ENCODE data around the gene LRP1B. TPM values are rescaled to one million over a fixed set of nuclear protein-coding genes. Genes with fewer than 3 reads are reported as not detected.

The LRP1B gene
- polyA plus RNA-seq, 1 of the 3 experiments (the other 2 are of a cell fraction) = 0.28 TPM

DNA sequence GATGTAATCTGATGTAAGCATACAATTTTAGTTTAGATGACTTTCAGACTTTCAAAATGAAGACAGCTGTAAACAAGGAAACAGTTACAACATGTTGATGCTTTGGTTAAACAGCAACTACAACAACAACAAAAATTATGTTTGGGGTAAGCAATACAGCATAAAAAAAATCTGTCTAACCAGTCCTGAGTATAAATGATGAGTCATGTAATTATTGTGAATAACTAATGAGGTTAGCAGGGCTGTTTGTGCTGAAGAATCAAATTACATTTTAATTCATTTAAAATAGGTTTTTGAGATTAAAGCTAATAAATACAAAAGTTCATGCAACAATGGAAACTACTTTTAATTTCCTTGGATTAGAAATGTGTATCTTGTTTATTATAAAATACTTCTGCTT, 266.9 kb downstream of the LRP1B start:
- ChIA-PET CTCF (interaction anchor here (0.6 kb wide), 1 partner anchor 18 kb away, joined by 3 read pairs; no protein-coding TSS in a partner anchor), POLR2A (no interaction called here)
- no peaks in the 10 kb centered on the region for H3F3A ChIP-seq (replicated peaks; ENCODE audit: insufficient read depth)
- H3K4me3 ChIP-seq (ENCODE audit: low read depth in 2 of 2, low read length in 1 of 2) = no peak overlapping the region
- no peak overlapping the region for H3K4me2 ChIP-seq
- TF ChIP-seq RFX5 (IDR thresholded peaks at IDR 0.05; ENCODE audit: low read length) (no peak), EZH2phosphoT487 (IDR thresholded peaks at IDR 0.05; ENCODE audit: borderline replicate concordance, low read depth) (no peak), MXI1 (IDR thresholded peaks at IDR 0.05; ENCODE audit: low read depth, low read length) (no peak), EP300 (IDR thresholded peaks at IDR 0.05; ENCODE audit: borderline replicate concordance in 1 of 2, low read depth in 1 of 2, low read length in 1 of 2) (no peak), JUND (IDR thresholded peaks at IDR 0.05) (no peak), GABPA (IDR thresholded peaks at IDR 0.05; ENCODE audit: low read depth) (no peak), RXRA (IDR thresholded peaks at IDR 0.05; ENCODE audit: borderline replicate concordance, low read depth) (no peak), SMC3 (IDR thresholded peaks at IDR 0.05; ENCODE audit: low read depth, low read length) (no peak), TAF1 (IDR thresholded peaks at IDR 0.05; ENCODE audit: borderline replicate concordance, low read depth, low read length) (no peak)
- TF ChIP-seq, protein P1, sequence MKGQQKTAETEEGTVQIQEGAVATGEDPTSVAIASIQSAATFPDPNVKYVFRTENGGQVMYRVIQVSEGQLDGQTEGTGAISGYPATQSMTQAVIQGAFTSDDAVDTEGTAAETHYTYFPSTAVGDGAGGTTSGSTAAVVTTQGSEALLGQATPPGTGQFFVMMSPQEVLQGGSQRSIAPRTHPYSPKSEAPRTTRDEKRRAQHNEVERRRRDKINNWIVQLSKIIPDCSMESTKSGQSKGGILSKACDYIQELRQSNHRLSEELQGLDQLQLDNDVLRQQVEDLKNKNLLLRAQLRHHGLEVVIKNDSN (IDR thresholded peaks at IDR 0.05; ENCODE audit: borderline replicate concordance, low read depth) = no peak
- TF ChIP-seq, protein P2, sequence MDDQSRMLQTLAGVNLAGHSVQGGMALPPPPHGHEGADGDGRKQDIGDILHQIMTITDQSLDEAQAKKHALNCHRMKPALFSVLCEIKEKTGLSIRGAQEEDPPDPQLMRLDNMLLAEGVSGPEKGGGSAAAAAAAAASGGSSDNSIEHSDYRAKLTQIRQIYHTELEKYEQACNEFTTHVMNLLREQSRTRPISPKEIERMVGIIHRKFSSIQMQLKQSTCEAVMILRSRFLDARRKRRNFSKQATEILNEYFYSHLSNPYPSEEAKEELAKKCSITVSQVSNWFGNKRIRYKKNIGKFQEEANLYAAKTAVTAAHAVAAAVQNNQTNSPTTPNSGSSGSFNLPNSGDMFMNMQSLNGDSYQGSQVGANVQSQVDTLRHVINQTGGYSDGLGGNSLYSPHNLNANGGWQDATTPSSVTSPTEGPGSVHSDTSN (IDR thresholded peaks at IDR 0.05) = no peak
- no peaks in the 10 kb centered on the region for H3K36me3 ChIP-seq (replicated peaks in 1 of 2; ENCODE audit: control insufficient read depth in 1 of 2, insufficient read depth in 2 of 2, low read length in 1 of 2)
- no peak overlapping the region for H3K27ac ChIP-seq (ENCODE audit: low read depth in 2 of 2, low read length in 1 of 2)
- H3K9ac ChIP-seq = no peak overlapping the region
- H3K9me3 ChIP-seq = no peaks in the 10 kb centered on the region
- no peaks in the 10 kb centered on the region for H3K79me2 ChIP-seq (ENCODE audit: insufficient read depth)
- H3K4me1 ChIP-seq (ENCODE audit: control insufficient read depth in 1 of 2, insufficient read depth in 2 of 2, low read depth in 1 of 2, low read length in 1 of 2) = peaks cover 0 to 6% of the 10 kb centered on the region in 2 experiments; a peak in 1 of 4 replicates
- H2AFZ ChIP-seq (ENCODE audit: low read depth) = no peak overlapping the region
- H4K20me1 ChIP-seq (ENCODE audit: insufficient read depth) = no peaks in the 10 kb centered on the region
- no peak for DNase-seq
- no peaks in the 10 kb centered on the region for H3K27me3 ChIP-seq (ENCODE audit: insufficient read depth)
- H3K9me2 ChIP-seq = no peaks in the 10 kb centered on the region

DNA sequence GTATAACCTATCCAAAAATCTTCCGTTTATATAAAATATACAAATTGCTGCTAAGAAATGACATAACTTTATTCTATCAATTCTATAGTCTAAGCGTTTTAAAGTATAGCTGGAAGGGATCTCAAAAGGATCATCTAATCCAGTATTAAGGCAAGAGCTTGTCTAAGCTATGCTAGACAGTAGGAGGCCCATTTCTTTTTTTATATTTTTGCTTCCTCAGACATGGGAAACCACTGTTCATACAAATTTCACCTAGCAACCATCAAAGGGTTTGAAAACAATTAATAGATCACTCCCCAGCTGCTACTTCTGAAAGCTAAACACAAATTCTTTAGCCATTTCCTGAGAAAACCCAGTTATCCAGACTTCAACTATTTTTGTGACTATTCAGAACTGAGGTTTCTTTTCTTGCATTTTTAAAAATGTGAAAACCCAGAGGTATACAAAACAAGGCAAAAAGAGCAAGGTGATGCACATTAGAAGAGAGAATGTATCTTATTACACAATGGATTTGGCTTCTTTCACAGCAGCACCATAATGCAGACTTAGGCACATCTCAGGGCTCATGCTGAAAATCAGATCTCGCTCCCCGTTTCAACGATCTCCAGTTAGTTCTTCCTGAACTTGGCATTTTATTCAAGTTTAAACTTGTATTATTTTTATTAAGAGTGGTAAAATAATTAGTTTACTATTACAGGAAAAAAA, 274.4 kb downstream of the LRP1B start:
- H3K4me3 ChIP-seq (ENCODE audit: low read depth in 2 of 2, low read length in 1 of 2) = no peak overlapping the region
- ChIA-PET POLR2A (no interaction called here), CTCF (no interaction called here)
- H3K36me3 ChIP-seq (replicated peaks in 1 of 2; ENCODE audit: control insufficient read depth in 1 of 2, insufficient read depth in 2 of 2, low read length in 1 of 2) = no peaks in the 10 kb centered on the region
- H3K9ac ChIP-seq = no peak overlapping the region
- no peaks in the 10 kb centered on the region for H4K20me1 ChIP-seq (ENCODE audit: insufficient read depth)
- H3F3A ChIP-seq (replicated peaks; ENCODE audit: insufficient read depth) = no peaks in the 10 kb centered on the region
- H2AFZ ChIP-seq (ENCODE audit: low read depth) = no peak overlapping the region
- no peaks in the 10 kb centered on the region for H3K9me2 ChIP-seq
- H3K79me2 ChIP-seq (ENCODE audit: insufficient read depth) = no peaks in the 10 kb centered on the region
- no peaks in the 10 kb centered on the region for H3K27me3 ChIP-seq (ENCODE audit: insufficient read depth)
- H3K9me3 ChIP-seq = no peaks in the 10 kb centered on the region
- H3K27ac ChIP-seq (ENCODE audit: low read depth in 2 of 2, low read length in 1 of 2) = no peak overlapping the region
- 88% methylated on average over 5 of the region's 5 CpGs for WGBS (ENCODE audit: low lambda C conversion rate)
- no peaks in the 10 kb centered on the region for H3K4me1 ChIP-seq (ENCODE audit: control insufficient read depth in 1 of 2, insufficient read depth in 2 of 2, low read depth in 1 of 2, low read length in 1 of 2)
- DNase-seq = no peak
- no peak overlapping the region for H3K4me2 ChIP-seq
- no peak for TF ChIP-seq RXRA (IDR thresholded peaks at IDR 0.05; ENCODE audit: borderline replicate concordance, low read depth)
- TF ChIP-seq TAF1 (IDR thresholded peaks at IDR 0.05; ENCODE audit: borderline replicate concordance, low read depth, low read length) = no peak
- TF ChIP-seq MEF2A (IDR thresholded peaks at IDR 0.05; ENCODE audit: borderline replicate concordance, low read depth) = no peak
- no peak for TF ChIP-seq NRF1 (IDR thresholded peaks at IDR 0.05; ENCODE audit: low read depth, low read length)
- TF ChIP-seq, protein P3, sequence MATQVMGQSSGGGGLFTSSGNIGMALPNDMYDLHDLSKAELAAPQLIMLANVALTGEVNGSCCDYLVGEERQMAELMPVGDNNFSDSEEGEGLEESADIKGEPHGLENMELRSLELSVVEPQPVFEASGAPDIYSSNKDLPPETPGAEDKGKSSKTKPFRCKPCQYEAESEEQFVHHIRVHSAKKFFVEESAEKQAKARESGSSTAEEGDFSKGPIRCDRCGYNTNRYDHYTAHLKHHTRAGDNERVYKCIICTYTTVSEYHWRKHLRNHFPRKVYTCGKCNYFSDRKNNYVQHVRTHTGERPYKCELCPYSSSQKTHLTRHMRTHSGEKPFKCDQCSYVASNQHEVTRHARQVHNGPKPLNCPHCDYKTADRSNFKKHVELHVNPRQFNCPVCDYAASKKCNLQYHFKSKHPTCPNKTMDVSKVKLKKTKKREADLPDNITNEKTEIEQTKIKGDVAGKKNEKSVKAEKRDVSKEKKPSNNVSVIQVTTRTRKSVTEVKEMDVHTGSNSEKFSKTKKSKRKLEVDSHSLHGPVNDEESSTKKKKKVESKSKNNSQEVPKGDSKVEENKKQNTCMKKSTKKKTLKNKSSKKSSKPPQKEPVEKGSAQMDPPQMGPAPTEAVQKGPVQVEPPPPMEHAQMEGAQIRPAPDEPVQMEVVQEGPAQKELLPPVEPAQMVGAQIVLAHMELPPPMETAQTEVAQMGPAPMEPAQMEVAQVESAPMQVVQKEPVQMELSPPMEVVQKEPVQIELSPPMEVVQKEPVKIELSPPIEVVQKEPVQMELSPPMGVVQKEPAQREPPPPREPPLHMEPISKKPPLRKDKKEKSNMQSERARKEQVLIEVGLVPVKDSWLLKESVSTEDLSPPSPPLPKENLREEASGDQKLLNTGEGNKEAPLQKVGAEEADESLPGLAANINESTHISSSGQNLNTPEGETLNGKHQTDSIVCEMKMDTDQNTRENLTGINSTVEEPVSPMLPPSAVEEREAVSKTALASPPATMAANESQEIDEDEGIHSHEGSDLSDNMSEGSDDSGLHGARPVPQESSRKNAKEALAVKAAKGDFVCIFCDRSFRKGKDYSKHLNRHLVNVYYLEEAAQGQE (IDR thresholded peaks at IDR 0.05; ENCODE audit: low read depth, low read length) = no peak
- TF ChIP-seq, protein P4, sequence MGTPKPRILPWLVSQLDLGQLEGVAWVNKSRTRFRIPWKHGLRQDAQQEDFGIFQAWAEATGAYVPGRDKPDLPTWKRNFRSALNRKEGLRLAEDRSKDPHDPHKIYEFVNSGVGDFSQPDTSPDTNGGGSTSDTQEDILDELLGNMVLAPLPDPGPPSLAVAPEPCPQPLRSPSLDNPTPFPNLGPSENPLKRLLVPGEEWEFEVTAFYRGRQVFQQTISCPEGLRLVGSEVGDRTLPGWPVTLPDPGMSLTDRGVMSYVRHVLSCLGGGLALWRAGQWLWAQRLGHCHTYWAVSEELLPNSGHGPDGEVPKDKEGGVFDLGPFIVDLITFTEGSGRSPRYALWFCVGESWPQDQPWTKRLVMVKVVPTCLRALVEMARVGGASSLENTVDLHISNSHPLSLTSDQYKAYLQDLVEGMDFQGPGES (IDR thresholded peaks at IDR 0.05; ENCODE audit: low read depth, low read length) = no peak
- TF ChIP-seq MXI1 (IDR thresholded peaks at IDR 0.05; ENCODE audit: low read depth, low read length) = no peak
- TF ChIP-seq FOSL2 (IDR thresholded peaks at IDR 0.05; ENCODE audit: borderline replicate concordance, low read depth) = no peak
- TF ChIP-seq, protein P5, sequence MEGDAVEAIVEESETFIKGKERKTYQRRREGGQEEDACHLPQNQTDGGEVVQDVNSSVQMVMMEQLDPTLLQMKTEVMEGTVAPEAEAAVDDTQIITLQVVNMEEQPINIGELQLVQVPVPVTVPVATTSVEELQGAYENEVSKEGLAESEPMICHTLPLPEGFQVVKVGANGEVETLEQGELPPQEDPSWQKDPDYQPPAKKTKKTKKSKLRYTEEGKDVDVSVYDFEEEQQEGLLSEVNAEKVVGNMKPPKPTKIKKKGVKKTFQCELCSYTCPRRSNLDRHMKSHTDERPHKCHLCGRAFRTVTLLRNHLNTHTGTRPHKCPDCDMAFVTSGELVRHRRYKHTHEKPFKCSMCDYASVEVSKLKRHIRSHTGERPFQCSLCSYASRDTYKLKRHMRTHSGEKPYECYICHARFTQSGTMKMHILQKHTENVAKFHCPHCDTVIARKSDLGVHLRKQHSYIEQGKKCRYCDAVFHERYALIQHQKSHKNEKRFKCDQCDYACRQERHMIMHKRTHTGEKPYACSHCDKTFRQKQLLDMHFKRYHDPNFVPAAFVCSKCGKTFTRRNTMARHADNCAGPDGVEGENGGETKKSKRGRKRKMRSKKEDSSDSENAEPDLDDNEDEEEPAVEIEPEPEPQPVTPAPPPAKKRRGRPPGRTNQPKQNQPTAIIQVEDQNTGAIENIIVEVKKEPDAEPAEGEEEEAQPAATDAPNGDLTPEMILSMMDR (IDR thresholded peaks at IDR 0.05) = no peak
- TF ChIP-seq TEAD4 (IDR thresholded peaks at IDR 0.05; ENCODE audit: borderline replicate concordance, insufficient read depth) = no peak
- no peak for TF ChIP-seq JUND (IDR thresholded peaks at IDR 0.05)
- TF ChIP-seq EZH2phosphoT487 (IDR thresholded peaks at IDR 0.05; ENCODE audit: borderline replicate concordance, low read depth) = no peak
